Superior temporal gyrus (tissue), 1 donor: ENCODE data around the gene LDB3.

ENCODE experiments used
- DNase-seq: peaks from one replicate; pipeline ENCODE4 v3.0.0-alpha.2; 2016; ENCODE audit errors: extremely low spot score

The LDB3 gene

GRCh38 chr10:86765548-86765947 lies 97.2 kb downstream of the LDB3 start:
- no peak for DNase-seq

GRCh38 chr10:86768412-86769062 lies 100.2 kb downstream of the LDB3 start:
- no peak for DNase-seq

DNA sequence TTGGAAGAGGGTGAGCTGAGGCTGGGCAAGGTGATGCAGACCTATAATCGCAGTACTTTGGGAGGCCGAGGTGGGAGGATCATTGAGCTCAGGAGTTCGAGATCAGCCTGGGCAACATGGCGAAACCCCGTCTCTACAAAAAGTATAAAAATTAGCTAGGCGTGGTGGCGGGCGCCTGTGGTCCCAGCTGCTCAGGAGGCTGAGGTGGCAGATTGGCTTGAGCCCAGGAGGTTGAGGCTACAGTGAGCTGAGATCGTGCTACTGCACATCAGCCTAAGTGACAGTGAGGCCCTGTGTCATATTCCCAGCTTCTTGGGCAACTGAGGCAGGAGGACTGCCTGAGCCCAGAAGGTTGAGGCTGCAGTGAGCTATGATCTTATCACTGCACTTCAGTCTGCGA lies 101.7 kb downstream of the LDB3 start:
- no peak for DNase-seq

- DNase-seq, result no peak
These were observed 102.2 kb downstream of the LDB3 start for GRCh38 chr10:86770412-86770960.

DNA sequence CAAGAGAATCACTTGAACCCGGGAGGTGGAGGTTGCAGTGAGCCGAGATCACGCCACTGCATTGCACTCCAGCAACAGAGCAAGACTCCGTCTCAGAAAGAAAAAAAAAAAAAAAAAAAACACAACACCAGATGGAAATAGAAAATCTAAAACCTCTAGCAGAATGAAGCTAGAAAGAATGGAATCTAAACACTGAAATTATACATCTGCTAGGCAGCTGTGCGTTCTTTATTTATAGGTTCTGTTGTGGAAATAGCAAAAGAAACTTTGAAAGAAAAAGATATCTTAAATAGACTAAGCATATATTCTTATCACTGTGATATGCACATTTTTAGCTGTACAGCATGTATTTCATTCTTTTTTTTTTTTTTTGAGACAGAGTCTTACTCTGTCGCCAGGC lies 105.2 kb downstream of the LDB3 start:
- DNase-seq, result no peak

DNA sequence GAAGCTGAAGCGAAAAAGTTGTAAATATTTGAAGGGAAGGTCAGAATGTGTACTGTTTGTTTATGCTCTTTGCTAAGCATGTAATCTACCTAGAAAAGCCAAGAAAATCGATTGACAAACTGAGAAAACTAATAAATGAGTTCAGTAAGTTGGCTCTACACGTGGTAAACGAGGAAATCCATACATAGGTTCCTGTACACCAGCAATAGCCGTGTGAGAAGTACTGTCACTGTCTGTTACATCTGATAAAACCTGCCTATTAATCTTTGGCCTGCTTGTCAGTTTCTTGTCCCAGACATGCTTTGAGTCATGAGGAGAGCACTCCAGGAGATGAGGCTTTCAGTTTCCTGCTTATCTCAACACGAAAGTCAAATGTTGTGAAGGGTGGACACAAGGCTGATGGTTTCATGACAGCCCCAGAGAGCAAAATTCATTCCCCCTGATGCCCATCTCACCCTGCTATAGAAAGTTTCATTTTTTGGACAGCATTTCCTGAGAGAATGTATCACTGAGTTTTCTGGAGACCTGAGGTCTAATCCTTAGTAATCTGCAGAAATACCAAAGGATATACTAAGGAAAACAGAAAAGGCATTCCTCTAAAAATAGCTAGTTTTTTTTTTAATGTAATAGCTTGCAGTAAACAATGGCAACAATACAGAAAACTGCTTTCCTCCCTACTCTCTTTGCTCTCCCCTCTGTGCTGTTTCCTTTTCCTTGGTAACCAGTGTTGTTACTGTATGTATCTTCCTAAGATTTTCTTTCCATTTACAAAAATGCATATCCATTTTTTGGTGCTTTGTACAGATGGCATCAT lies 107.0 kb downstream of the LDB3 start:
- no peak for DNase-seq

DNA sequence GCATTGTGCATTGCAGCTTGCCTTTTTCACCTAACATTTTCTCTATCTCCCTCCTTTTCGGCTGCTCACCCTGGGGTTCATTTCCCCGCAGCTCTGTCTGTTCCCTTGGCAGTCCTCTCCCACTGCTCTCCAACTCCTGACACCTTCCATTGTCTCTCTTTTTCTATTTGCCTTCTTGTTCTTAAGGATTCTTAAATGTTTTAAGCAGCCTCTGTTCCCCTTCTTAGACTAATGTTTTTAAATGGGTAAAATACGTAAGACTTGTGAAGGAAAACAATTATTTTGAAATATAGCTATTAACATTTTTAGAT lies 107.5 kb downstream of the LDB3 start:
- no peak for DNase-seq

- no peak for DNase-seq
These were observed 111.1 kb downstream of the LDB3 start for GRCh38 chr10:86779220-86780017.

DNA sequence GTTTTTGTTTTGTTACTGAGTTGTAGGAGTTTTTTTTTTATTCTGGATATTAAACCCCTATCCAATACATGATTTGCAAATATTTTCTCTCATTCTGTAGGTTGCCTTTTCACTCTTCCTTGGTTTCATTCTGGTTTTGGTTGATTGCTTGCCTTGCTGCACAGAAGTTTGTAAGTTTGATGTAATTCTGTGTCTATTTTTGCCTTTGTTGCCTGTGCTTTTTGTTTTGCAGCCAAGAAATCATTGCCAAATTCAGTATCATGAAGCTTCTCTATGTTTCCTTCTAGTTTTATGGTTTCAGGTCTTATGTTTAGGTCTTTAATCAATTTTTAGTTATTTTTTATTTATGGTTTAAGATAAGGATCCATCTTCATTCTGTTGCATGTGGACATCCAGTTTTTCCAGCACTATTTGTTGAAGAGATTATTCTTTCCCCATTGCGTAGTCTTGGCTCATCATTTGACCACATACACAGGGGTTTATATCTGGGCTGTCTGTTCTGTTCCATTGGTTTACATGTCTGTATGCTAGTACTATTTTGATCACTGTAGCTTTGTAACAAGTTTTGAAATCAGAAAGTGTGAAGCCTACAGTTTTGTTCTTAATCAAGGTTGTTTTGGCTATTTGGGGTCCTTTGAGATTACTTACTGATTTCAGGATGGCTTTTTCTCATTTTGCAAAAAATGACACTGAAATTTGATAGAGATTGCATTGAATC lies 114.5 kb downstream of the LDB3 start:
- DNase-seq, result no peak

DNA sequence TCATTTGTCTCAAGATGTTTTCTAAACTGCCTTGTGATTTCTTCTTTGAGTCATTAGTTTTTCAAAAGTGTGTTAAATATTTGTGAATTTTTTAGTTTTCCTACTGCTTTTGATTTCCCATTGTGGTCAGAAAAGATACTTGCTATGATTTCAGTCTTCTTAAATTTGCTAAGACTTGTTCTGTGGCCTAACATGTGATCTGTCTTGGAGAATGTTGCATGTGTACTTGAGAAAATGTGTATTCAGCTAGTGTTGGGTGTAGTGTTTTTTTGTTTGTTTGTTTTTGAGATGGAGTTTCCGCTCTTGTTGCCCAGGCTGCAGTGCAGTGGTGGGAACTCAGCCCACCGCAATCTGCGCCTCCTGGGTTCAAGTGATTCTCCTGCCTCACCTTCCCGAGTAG lies 116.7 kb downstream of the LDB3 start:
- DNase-seq, result no peak
